H9 (cell line): Measurements from ENCODE around the gene GABRR3. TPM values are rescaled to one million over a fixed set of nuclear protein-coding genes. Genes with fewer than 3 reads are reported as not detected.

ENCODE experiments used
- DNase-seq: peaks from one replicate; pipeline ENCODE4 v3.0.0-alpha.2; 2017
- H2AFZ ChIP-seq: one replicate; pipeline ENCODE4 v1.6.1; 2013; ENCODE audit warnings: mild to moderate bottlenecking, low read length, control low read depth, moderate library complexity
- H2AK5ac ChIP-seq: 2 replicates; pipeline ENCODE4 v1.6.1; 2013; ENCODE audit warnings: low read length, control low read depth, mixed read lengths; ENCODE audit not compliant: insufficient read length
- H2BK120ac ChIP-seq: one replicate; pipeline ENCODE4 v1.6.1; 2013; ENCODE audit warnings: low read depth, mild to moderate bottlenecking, low read length, control low read depth, inconsistent platforms; ENCODE audit not compliant: poor library complexity, severe bottlenecking
- H2BK12ac ChIP-seq: 2 replicates; pipeline ENCODE4 v1.6.1; 2013; ENCODE audit warnings: low read length, control low read depth, mixed read lengths, low read depth; ENCODE audit not compliant: insufficient read length
- H2BK15ac ChIP-seq: 2 replicates; pipeline ENCODE4 v1.6.1; 2013; ENCODE audit warnings: low read depth, low read length, control low read depth
- H2BK20ac ChIP-seq: one replicate; pipeline ENCODE4 v1.6.1; 2013; ENCODE audit warnings: low read depth, mild to moderate bottlenecking, low read length, control low read depth, inconsistent platforms; ENCODE audit not compliant: poor library complexity, severe bottlenecking
- H2BK5ac ChIP-seq: 2 replicates; pipeline ENCODE4 v1.6.1; 2013; ENCODE audit warnings: low read length, control low read depth, mixed read lengths; ENCODE audit not compliant: insufficient read length
- H3K14ac ChIP-seq: 2 replicates; pipeline ENCODE4 v1.6.1; 2013; ENCODE audit warnings: low read length, control low read depth; ENCODE audit not compliant: insufficient read depth
- H3K18ac ChIP-seq: 2 replicates; pipeline ENCODE4 v1.6.1; 2013; ENCODE audit warnings: low read depth, mild to moderate bottlenecking, mixed read lengths, low read length, control low read depth; ENCODE audit not compliant: insufficient read length
- H3K23ac ChIP-seq: 2 replicates; pipeline ENCODE4 v1.6.1; 2013; ENCODE audit warnings: low read length, control low read depth, mixed read lengths, low read depth; ENCODE audit not compliant: insufficient read length
- H3K23me2 ChIP-seq: 2 replicates; pipeline ENCODE4 v1.6.1; 2013; ENCODE audit warnings: low read depth, mild to moderate bottlenecking, mixed read lengths, low read length, control low read depth; ENCODE audit not compliant: insufficient read length, poor library complexity, severe bottlenecking
- H3K27ac ChIP-seq: 2 replicates; pipeline ENCODE4 v1.5.1; 2013; ENCODE audit warnings: low read length, control low read depth, mixed read lengths, low read depth; ENCODE audit not compliant: insufficient read length
- H3K27me3 ChIP-seq: 2 replicates; pipeline ENCODE4 v1.6.1; 2013; ENCODE audit warnings: low read length, control low read depth, inconsistent platforms; ENCODE audit not compliant: insufficient read depth
- H3K4ac ChIP-seq: 2 replicates; pipeline ENCODE4 v1.6.1; 2013; ENCODE audit warnings: low read depth, mild to moderate bottlenecking, control low read depth, inconsistent platforms, low read length, moderate library complexity
- H3K4me1 ChIP-seq: 2 replicates; pipeline ENCODE4 v1.6.1; 2013; ENCODE audit warnings: low read length, control low read depth, inconsistent platforms; ENCODE audit not compliant: insufficient read depth
- H3K4me2 ChIP-seq: 2 replicates; pipeline ENCODE4 v1.6.1; 2013; ENCODE audit warnings: low read length, control low read depth, mixed read lengths; ENCODE audit not compliant: insufficient read length, insufficient read depth
- H3K56ac ChIP-seq: 2 replicates; pipeline ENCODE4 v1.6.1; 2013; ENCODE audit warnings: low read depth, mild to moderate bottlenecking, mixed read lengths, low read length, control low read depth; ENCODE audit not compliant: insufficient read length
- H3K79me1 ChIP-seq: 2 replicates; pipeline ENCODE4 v1.6.1; 2013; ENCODE audit warnings: low read depth, mild to moderate bottlenecking, moderate library complexity, low read length, control low read depth, inconsistent platforms; ENCODE audit not compliant: insufficient read depth, poor library complexity, severe bottlenecking
- H3K79me2 ChIP-seq: 2 replicates; pipeline ENCODE4 v1.6.1; 2013; ENCODE audit warnings: low read length, control low read depth, inconsistent platforms; ENCODE audit not compliant: insufficient read depth
- H3K9ac ChIP-seq: 2 replicates; pipeline ENCODE4 v1.6.1; 2013; ENCODE audit warnings: low read length, control low read depth, mixed read lengths; ENCODE audit not compliant: insufficient read length; ENCODE audit errors: extremely low read depth
- H3K9me3 ChIP-seq: one replicate; pipeline ENCODE4 v1.6.1; 2013; ENCODE audit warnings: low read depth, low read length, inconsistent platforms; ENCODE audit not compliant: control insufficient read depth
- H3T11ph ChIP-seq: one replicate; pipeline ENCODE4 v1.6.1; 2013; ENCODE audit warnings: mild to moderate bottlenecking, low read length, control low read depth, inconsistent platforms
- H4K20me1 ChIP-seq: one replicate; pipeline ENCODE4 v1.6.1; 2013; ENCODE audit not compliant: control insufficient read depth, insufficient read length, insufficient read depth
- H4K5ac ChIP-seq: 2 replicates; pipeline ENCODE4 v1.6.1; 2013; ENCODE audit warnings: low read depth, mild to moderate bottlenecking, mixed read lengths, low read length, control low read depth; ENCODE audit not compliant: insufficient read length
- H4K8ac ChIP-seq: replicated peaks from 2 replicates; pipeline ENCODE4 v1.6.1; 2013; ENCODE audit warnings: low read length, control low read depth, mixed read lengths, low read depth; ENCODE audit not compliant: insufficient read length
- H4K91ac ChIP-seq: 2 replicates; pipeline ENCODE4 v1.6.1; 2013; ENCODE audit warnings: low read depth, mild to moderate bottlenecking, moderate library complexity, mixed read lengths, low read length, control low read depth; ENCODE audit not compliant: insufficient read length
- H3K27ac Mint-ChIP-seq, 3 experiments: 2 replicates in 2 of 3; 3 replicates in 1 of 3; pipeline ENCODE4 v1.8.0; 2020 to 2021; ENCODE audit warnings: mixed read lengths in 3 of 3, mild to moderate bottlenecking in 1 of 3, moderate library complexity in 1 of 3
- H3K27me3 Mint-ChIP-seq: 2 replicates; pipeline ENCODE4 v1.8.0; 2021; ENCODE audit warnings: low read depth, mild to moderate bottlenecking, moderate library complexity, mixed read lengths
- H3K36me3 Mint-ChIP-seq, 3 experiments: 2 replicates in 2 of 3; 3 replicates in 1 of 3; pipeline ENCODE4 v1.8.0; 2020 to 2021; ENCODE audit warnings: low read depth in 3 of 3, mixed read lengths in 3 of 3; ENCODE audit not compliant: insufficient read depth in 1 of 3
- H3K4me1 Mint-ChIP-seq, 2 experiments: 2 replicates each; pipeline ENCODE4 v1.8.0; 2020; ENCODE audit warnings: mixed read lengths in 2 of 2
- H3K4me3 Mint-ChIP-seq, 2 experiments: 2 replicates in 1 of 2; 3 replicates in 1 of 2; pipeline ENCODE4 v1.8.0; 2020 to 2021; ENCODE audit warnings: mild to moderate bottlenecking in 2 of 2, mixed read lengths in 2 of 2, moderate library complexity in 1 of 2
- H3K9me3 Mint-ChIP-seq, 2 experiments: 2 replicates in 1 of 2; 3 replicates in 1 of 2; pipeline ENCODE4 v1.8.0; 2020; ENCODE audit warnings: mild to moderate bottlenecking in 2 of 2, mixed read lengths in 2 of 2, moderate library complexity in 1 of 2
- CTCF ChIP-seq: fragments of 200-600 bp; sonication (generic); conservative IDR thresholded peaks from 3 replicates; pipeline ENCODE4 v1.8.0; 2021; ENCODE audit warnings: antibody characterized with exemption, mild to moderate bottlenecking
- WGBS: extraction: QIAGEN DNeasy Blood & Tissue Kit; methylation state at CpG from one replicate; pipeline ENCODE4 v1.1.7; 2013; ENCODE audit warnings: missing lambda C conversion rate, low lambda C conversion rate, mixed read lengths; ENCODE audit not compliant: insufficient read length; ENCODE audit errors: extremely low coverage; 5-methylcytosine and 5-hydroxymethylcytosine counted together
- total RNA-seq: library from RNA; stranded (reverse); gene quantifications from 2 replicates; pipeline ENCODE4 v1.2.1, GENCODE V29; 2021

GABRR3 gene
- total RNA-seq, 1 experiment from 2014 or later = not detected

- Histone ChIP-seq H3K4me2 (no peak overlapping the region), H3K23me2 (peaks cover 5% of the 10 kb centered on the region), H3K79me2 (no peaks in the 10 kb centered on the region), H2BK12ac (no peak overlapping the region), H3K4ac (no peak overlapping the region), H2AK5ac (no peak overlapping the region), H4K5ac (no peak overlapping the region), H3K9ac (no peak overlapping the region), H2AFZ (no peak overlapping the region), H3K56ac (no peak overlapping the region), H3K79me1 (no peaks in the 10 kb centered on the region), H3K27ac (no peak overlapping the region), H3K23ac (no peak overlapping the region), H4K8ac (no peak overlapping the region), H2BK5ac (no peak overlapping the region), H3T11ph (no peak overlapping the region), H3K9me3 (no peaks in the 10 kb centered on the region), H2BK20ac (no peak overlapping the region), H2BK120ac (no peak overlapping the region), H3K4me1 (peaks cover 4% of the 10 kb centered on the region; the same call in 1 of the 2 replicates), H4K20me1 (no peaks in the 10 kb centered on the region), H3K18ac (no peak overlapping the region), H2BK15ac (no peak overlapping the region), H4K91ac (no peak overlapping the region), H3K14ac (no peak overlapping the region), H3K27me3 (no peaks in the 10 kb centered on the region)
- no peak for DNase-seq
- peaks cover 0 to 7% of the 10 kb centered on the region in 2 experiments; a peak in 3 of 5 replicates for H3K9me3 Mint-ChIP-seq
- no peak overlapping the region for H3K27ac Mint-ChIP-seq
- WGBS = no CpG with 5 or more reads among the region's 5 CpGs
- peaks cover 26 to 29% of the 10 kb centered on the region in 2 experiments for H3K4me1 Mint-ChIP-seq
- no peak overlapping the region for H3K4me3 Mint-ChIP-seq
- peaks cover 0 to 8% (median 1%) of the 10 kb centered on the region in 3 experiments; a peak in 3 of 7 replicates for H3K36me3 Mint-ChIP-seq
- H3K27me3 Mint-ChIP-seq = no peaks in the 10 kb centered on the region
- no peak for TF ChIP-seq CTCF
Observed at GRCh38 chr3:97991293-97991682, 43.8 kb downstream of the GABRR3 start.
